ENCODE measurements around the gene ELOVL3.

Gene ELOVL3

GRCh38 chr10:102255404-102255803, 29.3 kb downstream of the ELOVL3 start:
- Histone ChIP-seq H3K27ac (ENCODE audit: low read length) (no peak overlapping the region), H3K36me3 (replicated peaks; ENCODE audit: insufficient read depth, low read length) (peaks cover 8% of the 10 kb centered on the region; the same call in 1 of the 2 replicates), H3F3A (ENCODE audit: insufficient read depth, low read length) (no peaks in the 10 kb centered on the region), H3K9me2 (replicated peaks; ENCODE audit: insufficient read depth, low read length) (no peaks in the 10 kb centered on the region), H2AFZ (ENCODE audit: low read length) (no peak overlapping the region), H3K4me2 (ENCODE audit: low read depth, low read length) (no peak overlapping the region), H3K4me3 (ENCODE audit: low read length) (no peak overlapping the region), H3K79me2 (ENCODE audit: low read length) (peaks cover 94% of the 10 kb centered on the region), H3K4me1 (ENCODE audit: low read length) (no peaks in the 10 kb centered on the region), H3K27me3 (replicated peaks; ENCODE audit: insufficient read depth, low read length) (no peaks in the 10 kb centered on the region), H4K20me1 (ENCODE audit: insufficient read depth, low read length) (peaks cover 27% of the 10 kb centered on the region; the same call in 1 of the 2 replicates), H3K9me3 (replicated peaks; ENCODE audit: insufficient read depth, low read length) (no peaks in the 10 kb centered on the region), H3K9ac (ENCODE audit: low read length) (no peak overlapping the region)
- DNase-seq, result no peak
- TF ChIP-seq CTCF (IDR thresholded peaks at IDR 0.05; ENCODE audit: low read length), result no peak
- TF ChIP-seq EZH2phosphoT487 (IDR thresholded peaks at IDR 0.05; ENCODE audit: low read length), result no peak
- no peak for TF ChIP-seq EZH2 (optimal IDR thresholded peaks at IDR 0.05; ENCODE audit: low read depth, low read length)

- H3K4me2 ChIP-seq (ENCODE audit: low read depth, low read length), result no peak overlapping the region
- TF ChIP-seq CTCF (IDR thresholded peaks at IDR 0.05; ENCODE audit: low read length) (no peak), EZH2 (optimal IDR thresholded peaks at IDR 0.05; ENCODE audit: low read depth, low read length) (no peak), EZH2phosphoT487 (IDR thresholded peaks at IDR 0.05; ENCODE audit: low read length) (no peak)
- H3K9me3 ChIP-seq (replicated peaks; ENCODE audit: insufficient read depth, low read length), result no peaks in the 10 kb centered on the region
- no peak for DNase-seq
- H3K36me3 ChIP-seq (replicated peaks; ENCODE audit: insufficient read depth, low read length), result peaks cover 8% of the 10 kb centered on the region; the same call in 1 of the 2 replicates
- H4K20me1 ChIP-seq (ENCODE audit: insufficient read depth, low read length), result peaks cover 14% of the 10 kb centered on the region; the same call in 1 of the 2 replicates
- H2AFZ ChIP-seq (ENCODE audit: low read length), result no peak overlapping the region
- H3K27me3 ChIP-seq (replicated peaks; ENCODE audit: insufficient read depth, low read length), result no peaks in the 10 kb centered on the region
- H3F3A ChIP-seq (ENCODE audit: insufficient read depth, low read length), result no peaks in the 10 kb centered on the region
- no peaks in the 10 kb centered on the region for H3K4me1 ChIP-seq (ENCODE audit: low read length)
- H3K27ac ChIP-seq (ENCODE audit: low read length), result no peak overlapping the region
- H3K9me2 ChIP-seq (replicated peaks; ENCODE audit: insufficient read depth, low read length), result no peaks in the 10 kb centered on the region
- H3K79me2 ChIP-seq (ENCODE audit: low read length), result peaks cover 93% of the 10 kb centered on the region
- no peak overlapping the region for H3K4me3 ChIP-seq (ENCODE audit: low read length)
- no peak overlapping the region for H3K9ac ChIP-seq (ENCODE audit: low read length)
Measured at GRCh38 chr10:102261196-102261595, 35.1 kb downstream of the ELOVL3 start.

GRCh38 chr10:102261842-102262241, 35.7 kb downstream of the ELOVL3 start:
- Histone ChIP-seq H3K27ac (ENCODE audit: low read length) (no peak overlapping the region), H3F3A (ENCODE audit: insufficient read depth, low read length) (no peaks in the 10 kb centered on the region), H3K9ac (ENCODE audit: low read length) (no peak overlapping the region), H3K36me3 (replicated peaks; ENCODE audit: insufficient read depth, low read length) (peaks cover 8% of the 10 kb centered on the region; the same call in 1 of the 2 replicates), H3K4me2 (ENCODE audit: low read depth, low read length) (no peak overlapping the region), H2AFZ (ENCODE audit: low read length) (no peak overlapping the region), H3K4me3 (ENCODE audit: low read length) (no peak overlapping the region), H3K9me3 (replicated peaks; ENCODE audit: insufficient read depth, low read length) (no peaks in the 10 kb centered on the region), H3K4me1 (ENCODE audit: low read length) (no peaks in the 10 kb centered on the region), H3K79me2 (ENCODE audit: low read length) (peaks cover 93% of the 10 kb centered on the region), H3K9me2 (replicated peaks; ENCODE audit: insufficient read depth, low read length) (no peaks in the 10 kb centered on the region), H3K27me3 (replicated peaks; ENCODE audit: insufficient read depth, low read length) (no peaks in the 10 kb centered on the region), H4K20me1 (ENCODE audit: insufficient read depth, low read length) (peaks cover 10% of the 10 kb centered on the region; the same call in 1 of the 2 replicates)
- TF ChIP-seq EZH2phosphoT487 (IDR thresholded peaks at IDR 0.05; ENCODE audit: low read length), result no peak
- no peak for TF ChIP-seq EZH2 (optimal IDR thresholded peaks at IDR 0.05; ENCODE audit: low read depth, low read length)
- TF ChIP-seq CTCF (IDR thresholded peaks at IDR 0.05; ENCODE audit: low read length), result no peak
- no peak for DNase-seq

Measured in MM.1S (cell line).